SU-DHL-6 (cell line): ENCODE measurements around the gene MYL4.
"Not testable (repeated sequence)": the region's sequence is repeated elsewhere in the genome, so short reads cannot be mapped to it uniquely, and the experiment has no call there.

Experiments
- H2AFZ ChIP-seq: fragments of 200-600 bp; sonication (generic); 2 replicates; pipeline ENCODE4 v1.6.1; 2014; ENCODE audit warnings: low read depth, mild to moderate bottlenecking, moderate library complexity, mixed read lengths, antibody characterized with exemption, low read length; ENCODE audit not compliant: severe bottlenecking
- H3F3A ChIP-seq: fragments of 200-600 bp; shearing (Covaris generic); 2 replicates; pipeline ENCODE4 v1.6.0; 2016; ENCODE audit warnings: antibody characterized with exemption, mild to moderate bottlenecking; ENCODE audit not compliant: insufficient read depth
- H3K27ac ChIP-seq: fragments of 200-600 bp; sonication (generic); 2 replicates; pipeline ENCODE4 v1.5.1; 2016; ENCODE audit warnings: low read depth, mild to moderate bottlenecking, low read length, moderate library complexity, mixed read lengths
- H3K27me3 ChIP-seq: fragments of 200-600 bp; sonication (generic), shearing (Covaris generic); 2 replicates; pipeline ENCODE4 v1.6.0; 2014; ENCODE audit warnings: mild to moderate bottlenecking, low read length
- H3K36me3 ChIP-seq: fragments of 200-600 bp; sonication (generic); 2 replicates; pipeline ENCODE4 v1.6.1; 2014; ENCODE audit warnings: mild to moderate bottlenecking, low read length, mixed read lengths
- H3K4me2 ChIP-seq: fragments of 300-600, 200-600 bp; shearing (Covaris generic), sonication (generic); 2 replicates; pipeline ENCODE4 v1.6.0; 2014; ENCODE audit warnings: low read length, low read depth, mild to moderate bottlenecking; ENCODE audit not compliant: poor library complexity, severe bottlenecking
- H3K4me3 ChIP-seq: fragments of 200-600 bp; sonication (generic); 2 replicates; pipeline ENCODE4 v1.5.1; 2014; ENCODE audit warnings: antibody characterized with exemption, low read length, mild to moderate bottlenecking, mixed read lengths; ENCODE audit not compliant: insufficient read depth, poor library complexity, severe bottlenecking
- H3K79me2 ChIP-seq: fragments of 200-600 bp; sonication (generic); 2 replicates; pipeline ENCODE4 v1.6.1; 2014; ENCODE audit warnings: mild to moderate bottlenecking, low read length, moderate library complexity; ENCODE audit not compliant: insufficient read depth
- H3K9ac ChIP-seq: fragments of 200-600 bp; sonication (generic); 2 replicates; pipeline ENCODE4 v1.7.0; 2014; ENCODE audit warnings: mild to moderate bottlenecking, low read length
- H3K9me2 ChIP-seq: fragments of 200-600 bp; sonication (generic); replicated peaks from 2 replicates; pipeline ENCODE4 v1.6.1; 2014; ENCODE audit warnings: low read length; ENCODE audit not compliant: insufficient read depth
- H3K9me3 ChIP-seq: fragments of 200-600 bp; sonication (generic); 2 replicates; pipeline ENCODE4 v1.6.1; 2014; ENCODE audit warnings: low read length, mixed read lengths; ENCODE audit not compliant: insufficient read depth
- H4K20me1 ChIP-seq: fragments of 200-600 bp; sonication (generic); 2 replicates; pipeline ENCODE4 v1.6.1; 2014; ENCODE audit warnings: low read depth, mild to moderate bottlenecking, antibody characterized with exemption, low read length, moderate library complexity, mixed read lengths
- EZH2phosphoT487 ChIP-seq: fragments of 200-600 bp; sonication (generic), shearing (Covaris generic); conservative IDR thresholded peaks from 2 replicates; pipeline ENCODE4 v1.6.1; 2018; ENCODE audit warnings: mild to moderate bottlenecking, antibody characterized with exemption, low read length, moderate library complexity, mixed read lengths
- TF ChIP-seq, protein P1 (sequence below): fragments of 200-600 bp; sonication (generic); IDR thresholded peaks from one replicate; pipeline ENCODE4 v1.5.1; 2017; ENCODE audit warnings: antibody characterized with exemption, mild to moderate bottlenecking, low read length, moderate library complexity; ENCODE audit not compliant: insufficient read depth, poor library complexity, severe bottlenecking

The MYL4 gene

GRCh38 chr17:47165137-47165536, 44.0 kb upstream of the MYL4 start:
- TF ChIP-seq, protein P1, sequence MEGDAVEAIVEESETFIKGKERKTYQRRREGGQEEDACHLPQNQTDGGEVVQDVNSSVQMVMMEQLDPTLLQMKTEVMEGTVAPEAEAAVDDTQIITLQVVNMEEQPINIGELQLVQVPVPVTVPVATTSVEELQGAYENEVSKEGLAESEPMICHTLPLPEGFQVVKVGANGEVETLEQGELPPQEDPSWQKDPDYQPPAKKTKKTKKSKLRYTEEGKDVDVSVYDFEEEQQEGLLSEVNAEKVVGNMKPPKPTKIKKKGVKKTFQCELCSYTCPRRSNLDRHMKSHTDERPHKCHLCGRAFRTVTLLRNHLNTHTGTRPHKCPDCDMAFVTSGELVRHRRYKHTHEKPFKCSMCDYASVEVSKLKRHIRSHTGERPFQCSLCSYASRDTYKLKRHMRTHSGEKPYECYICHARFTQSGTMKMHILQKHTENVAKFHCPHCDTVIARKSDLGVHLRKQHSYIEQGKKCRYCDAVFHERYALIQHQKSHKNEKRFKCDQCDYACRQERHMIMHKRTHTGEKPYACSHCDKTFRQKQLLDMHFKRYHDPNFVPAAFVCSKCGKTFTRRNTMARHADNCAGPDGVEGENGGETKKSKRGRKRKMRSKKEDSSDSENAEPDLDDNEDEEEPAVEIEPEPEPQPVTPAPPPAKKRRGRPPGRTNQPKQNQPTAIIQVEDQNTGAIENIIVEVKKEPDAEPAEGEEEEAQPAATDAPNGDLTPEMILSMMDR: no peak
- TF ChIP-seq EZH2phosphoT487: no peak
- H3K4me2 ChIP-seq: no peak overlapping the region

GRCh38 chr17:47166854-47167253, 42.3 kb upstream of the MYL4 start:
- peaks cover 58% of the 10 kb centered on the region for H3K36me3 ChIP-seq

More at GRCh38 chr17:47165137-47165536, 44.0 kb upstream of the MYL4 start:
- H3K27ac ChIP-seq: no peak overlapping the region
- 0 out of 2 replicates have a peak, but pooled peaks cover 7% of the 10 kb centered on the region for H4K20me1 ChIP-seq
- peaks cover 18% of the 10 kb centered on the region; the same call in 1 of the 2 replicates for H3F3A ChIP-seq
- H3K9me2 ChIP-seq: no peaks in the 10 kb centered on the region
- no peak overlapping the region for H3K9ac ChIP-seq
- no peak overlapping the region for H2AFZ ChIP-seq
- peaks cover 48% of the 10 kb centered on the region for H3K36me3 ChIP-seq
- H3K9me3 ChIP-seq: no peaks in the 10 kb centered on the region
- peaks cover 20% of the 10 kb centered on the region for H3K79me2 ChIP-seq
- H3K27me3 ChIP-seq: no peaks in the 10 kb centered on the region
- no peak overlapping the region for H3K4me3 ChIP-seq

GRCh38 chr17:47168896-47169295, 40.3 kb upstream of the MYL4 start:
- H3K9me2 ChIP-seq, H3K27ac ChIP-seq, H3K4me3 ChIP-seq, H3K27me3 ChIP-seq, H3K9ac ChIP-seq, H3K4me2 ChIP-seq, H2AFZ ChIP-seq, H3K9me3 ChIP-seq, H3F3A ChIP-seq: not testable (repeated sequence)
- H4K20me1 ChIP-seq: peaks cover 15% of the 10 kb centered on the region
- H3K36me3 ChIP-seq: peaks cover 61% of the 10 kb centered on the region
- H3K79me2 ChIP-seq: peaks cover 49% of the 10 kb centered on the region

More at GRCh38 chr17:47166854-47167253, 42.3 kb upstream of the MYL4 start:
- not testable (repeated sequence) for H2AFZ ChIP-seq, H3K9me3 ChIP-seq, H3K9me2 ChIP-seq, H3K4me3 ChIP-seq, H3K4me2 ChIP-seq, H3K27me3 ChIP-seq, H3K9ac ChIP-seq, H3K27ac ChIP-seq
- peaks cover 11% of the 10 kb centered on the region for H4K20me1 ChIP-seq
- peaks cover 19% of the 10 kb centered on the region for H3F3A ChIP-seq
- peaks cover 34% of the 10 kb centered on the region for H3K79me2 ChIP-seq

DNA sequence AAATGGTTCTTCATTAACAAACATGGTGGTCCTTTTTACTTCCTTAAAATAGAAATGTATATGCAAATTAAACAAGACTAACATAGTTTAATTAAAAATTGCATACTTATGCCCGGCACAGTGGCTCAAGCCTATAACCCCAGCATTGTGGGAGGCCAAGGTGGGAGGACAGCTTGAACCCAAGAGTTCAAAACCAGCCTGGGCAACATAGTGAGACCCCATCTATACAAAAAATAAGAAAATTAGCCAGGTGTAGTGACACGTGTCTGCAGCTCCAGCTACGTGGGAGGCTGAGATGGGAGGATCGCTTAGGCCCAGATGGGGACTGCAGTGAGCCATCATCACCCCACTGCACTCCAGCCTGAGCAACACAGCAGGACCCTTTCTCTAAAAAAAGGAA, 38.4 kb upstream of the MYL4 start:
- Histone ChIP-seq H3K79me2 (peaks cover 61% of the 10 kb centered on the region), H3F3A (peaks cover 4% of the 10 kb centered on the region; the same call in 1 of the 2 replicates), H3K9me3 (no peaks in the 10 kb centered on the region)

More for the DNA sequence above, 38.4 kb upstream of the MYL4 start:
- Histone ChIP-seq H3K27me3 (no peaks in the 10 kb centered on the region), H2AFZ (no peak overlapping the region), H3K27ac (no peak overlapping the region), H3K36me3 (peaks cover 58% of the 10 kb centered on the region), H3K4me3 (no peak overlapping the region), H3K9me2 (no peaks in the 10 kb centered on the region), H3K4me2 (no peak overlapping the region), H4K20me1 (peaks cover 9% of the 10 kb centered on the region), H3K9ac (no peak overlapping the region)
- TF ChIP-seq, protein P1: no peak
- TF ChIP-seq EZH2phosphoT487: no peak
